Central memory CD8-positive, alpha-beta T cell (primary cell): ENCODE measurements around the gene CDC7.

Experiments
- ATAC-seq: fragments of 150-1000 bp; cut with Tn5 transposase; replicated peaks from 2 replicates; pipeline ENCODE4 v1.10.0; 2022; ENCODE audit warnings: mild to moderate bottlenecking, moderate FRiP score, moderate number of reproducible peaks; ENCODE audit not compliant: poor library complexity, severe bottlenecking; ENCODE audit errors: extremely low read depth
- DNase-seq, 2 donors: peaks; one replicate each; pipeline ENCODE4 v3.0.0; 2021; ENCODE audit warnings: low spot score in 2 of 2
- H3K27ac Mint-ChIP-seq: one replicate; pipeline ENCODE4 v1.8.0; 2022; ENCODE audit warnings: low read depth, mild to moderate bottlenecking, moderate library complexity, mixed read lengths
- H3K27me3 Mint-ChIP-seq: one replicate; pipeline ENCODE4 v1.8.0; 2022; ENCODE audit warnings: mixed read lengths
- H3K36me3 Mint-ChIP-seq: one replicate; pipeline ENCODE4 v1.8.0; 2022; ENCODE audit warnings: mild to moderate bottlenecking, moderate library complexity, mixed read lengths; ENCODE audit not compliant: insufficient read depth
- H3K4me1 Mint-ChIP-seq: one replicate; pipeline ENCODE4 v1.8.0; 2022; ENCODE audit warnings: mixed read lengths
- H3K4me3 Mint-ChIP-seq: one replicate; pipeline ENCODE4 v1.8.0; 2022; ENCODE audit warnings: mild to moderate bottlenecking, moderate library complexity, mixed read lengths
- H3K9me3 Mint-ChIP-seq: one replicate; pipeline ENCODE4 v1.8.0; 2022; ENCODE audit warnings: mixed read lengths

Gene CDC7

DNA sequence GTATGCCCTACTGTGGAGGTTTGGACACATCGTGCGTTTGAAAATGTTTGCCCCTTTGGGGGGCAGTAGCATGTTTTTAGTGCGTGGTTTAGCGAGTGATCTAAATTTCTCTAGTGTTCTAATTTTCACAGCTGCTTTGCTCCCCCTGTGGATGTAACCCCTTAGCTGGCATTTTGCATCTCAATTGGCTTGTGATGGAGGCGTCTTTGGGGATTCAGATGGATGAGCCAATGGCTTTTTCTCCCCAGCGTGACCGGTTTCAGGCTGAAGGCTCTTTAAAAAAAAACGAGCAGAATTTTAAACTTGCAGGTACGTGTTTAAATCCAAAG, 836 bp downstream of the CDC7 start:
- no peaks in the 10 kb centered on the region for H3K9me3 Mint-ChIP-seq
- peaks cover 4% of the 10 kb centered on the region for H3K36me3 Mint-ChIP-seq
- no peak for DNase-seq
- no peaks in the 10 kb centered on the region for H3K27me3 Mint-ChIP-seq
- ATAC-seq: no peak
- H3K27ac Mint-ChIP-seq: no peak overlapping the region
- no peak overlapping the region for H3K4me3 Mint-ChIP-seq
- peaks cover 13% of the 10 kb centered on the region for H3K4me1 Mint-ChIP-seq

DNA sequence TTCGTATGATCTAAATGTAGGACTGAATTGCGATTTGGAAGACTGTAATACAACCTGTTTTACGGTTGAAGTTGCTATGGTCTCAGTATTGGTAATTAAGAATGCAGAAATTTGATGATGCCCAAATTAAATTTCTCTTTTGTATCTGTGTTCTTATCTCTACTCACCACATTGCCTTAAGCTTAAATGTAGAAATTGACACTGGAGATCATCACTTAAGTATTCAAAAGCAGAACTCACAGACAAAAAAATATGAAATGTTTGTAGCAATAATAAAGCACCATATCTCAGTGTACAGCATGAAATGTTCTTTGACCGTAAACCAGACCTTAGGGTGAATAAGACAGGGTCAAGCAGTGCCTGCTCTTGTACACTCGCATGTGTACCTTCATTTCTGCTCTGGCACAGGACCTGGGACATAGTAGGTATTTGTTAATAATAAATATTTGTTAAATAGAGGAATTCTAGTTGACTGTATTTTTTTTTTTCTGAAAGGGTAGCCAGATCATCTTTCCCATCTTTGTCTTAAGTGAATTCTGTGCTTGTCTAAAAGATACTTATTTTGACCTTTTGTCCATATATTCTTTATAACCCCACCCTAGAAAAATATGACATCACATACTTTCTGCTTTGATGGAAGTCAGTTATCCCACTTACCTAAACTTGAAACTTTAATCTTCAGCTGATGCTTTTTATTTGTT, 1.5 kb downstream of the CDC7 start:
- DNase-seq (no peak), ATAC-seq (no peak)
- Mint-ChIP-seq H3K4me1 (peaks cover 13% of the 10 kb centered on the region), H3K36me3 (peaks cover 4% of the 10 kb centered on the region), H3K9me3 (no peaks in the 10 kb centered on the region), H3K27me3 (no peaks in the 10 kb centered on the region), H3K27ac (peak overlapping the region; percentile 1), H3K4me3 (peak overlapping the region; percentile 42)

DNA sequence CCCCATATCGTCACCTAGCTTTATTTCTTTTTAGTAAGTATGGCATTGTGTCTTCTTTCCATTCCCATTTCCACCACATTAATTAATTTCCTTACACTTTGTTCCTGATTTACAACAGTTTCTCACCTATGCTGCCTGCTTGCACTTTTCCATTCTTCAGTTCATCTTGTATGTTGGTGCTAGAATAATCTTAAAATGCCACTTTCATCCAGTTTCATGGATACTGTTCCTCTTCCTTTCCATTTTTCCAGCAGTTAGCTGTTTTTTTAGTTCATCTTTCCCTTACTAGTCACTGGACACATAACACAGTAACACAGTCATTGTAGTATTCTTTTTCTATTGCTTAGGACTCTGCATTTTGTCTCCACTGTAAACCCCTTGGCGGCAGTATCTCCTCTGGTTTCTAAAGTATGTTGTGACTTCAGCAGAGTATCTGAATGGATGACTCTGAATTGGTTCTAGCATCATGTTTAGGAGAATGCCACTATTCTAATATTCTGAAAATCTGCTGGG, 2.1 kb downstream of the CDC7 start:
- peak overlapping the region; percentile 1 for H3K27ac Mint-ChIP-seq
- no peaks in the 10 kb centered on the region for H3K27me3 Mint-ChIP-seq
- no peak for ATAC-seq
- peaks cover 13% of the 10 kb centered on the region for H3K4me1 Mint-ChIP-seq
- no peaks in the 10 kb centered on the region for H3K9me3 Mint-ChIP-seq
- no peak for DNase-seq
- H3K36me3 Mint-ChIP-seq: peaks cover 4% of the 10 kb centered on the region
- peak overlapping the region; percentile 42 for H3K4me3 Mint-ChIP-seq

DNA sequence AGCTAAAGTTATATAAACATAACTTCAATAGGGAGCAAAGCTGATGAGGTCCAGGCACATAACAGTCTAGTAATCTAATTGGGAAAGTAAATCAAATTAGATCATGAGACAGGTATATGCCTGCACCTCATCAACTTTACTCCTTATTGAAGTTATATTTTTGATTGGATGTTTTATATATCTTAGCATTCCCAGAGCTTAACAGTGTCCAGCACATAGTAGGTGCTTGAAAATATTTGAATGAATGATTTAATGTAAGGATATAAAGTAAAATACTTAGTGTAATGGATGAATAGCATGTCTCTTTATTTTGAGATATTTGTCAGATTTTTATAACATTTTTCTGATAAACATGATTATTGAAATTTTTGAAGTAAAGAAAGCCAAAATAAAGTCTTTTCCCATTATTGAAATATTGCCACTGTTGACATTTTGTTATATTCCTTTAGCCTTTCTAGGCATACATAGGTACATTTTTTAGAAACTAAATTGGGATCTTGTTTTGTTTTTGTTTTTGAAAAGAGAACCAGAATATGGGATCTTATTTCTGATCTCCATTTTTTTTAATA, 2.8 kb downstream of the CDC7 start:
- no peaks in the 10 kb centered on the region for H3K9me3 Mint-ChIP-seq
- peaks cover 4% of the 10 kb centered on the region for H3K36me3 Mint-ChIP-seq
- peaks cover 13% of the 10 kb centered on the region for H3K4me1 Mint-ChIP-seq
- ATAC-seq: no peak
- DNase-seq: no peak
- no peak overlapping the region for H3K27ac Mint-ChIP-seq
- H3K4me3 Mint-ChIP-seq: no peak overlapping the region
- no peaks in the 10 kb centered on the region for H3K27me3 Mint-ChIP-seq

DNA sequence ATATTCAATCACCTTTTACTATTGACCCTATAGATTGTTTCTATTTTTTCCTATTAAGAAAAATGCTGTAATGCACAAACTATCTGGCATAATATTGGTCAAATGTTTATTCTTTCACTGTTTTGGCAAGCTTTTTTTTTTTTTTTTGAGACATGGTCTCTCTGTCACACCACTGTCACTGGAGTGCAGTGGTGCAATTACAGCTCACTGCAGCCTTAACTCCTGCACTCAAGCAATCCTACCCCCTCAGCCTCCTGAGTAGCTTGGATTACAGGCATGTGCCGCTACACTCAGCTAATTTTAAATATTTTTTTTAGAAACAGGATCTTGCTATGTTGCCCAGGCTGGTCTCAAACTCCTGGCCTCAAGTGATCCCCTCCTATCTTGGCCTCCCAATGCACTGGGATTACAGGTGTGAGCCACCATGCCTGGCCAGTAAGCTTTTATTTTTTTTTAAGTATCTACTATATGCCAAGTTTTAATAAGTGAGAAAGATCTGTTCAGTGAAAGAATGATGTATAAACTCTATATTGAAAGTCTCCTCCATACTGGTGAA, 3.4 kb downstream of the CDC7 start:
- DNase-seq (no peak), ATAC-seq (no peak)
- Mint-ChIP-seq H3K27me3 (no peaks in the 10 kb centered on the region), H3K27ac (no peak overlapping the region), H3K36me3 (peaks cover 4% of the 10 kb centered on the region), H3K4me3 (no peak overlapping the region), H3K4me1 (peaks cover 13% of the 10 kb centered on the region), H3K9me3 (no peaks in the 10 kb centered on the region)

DNA sequence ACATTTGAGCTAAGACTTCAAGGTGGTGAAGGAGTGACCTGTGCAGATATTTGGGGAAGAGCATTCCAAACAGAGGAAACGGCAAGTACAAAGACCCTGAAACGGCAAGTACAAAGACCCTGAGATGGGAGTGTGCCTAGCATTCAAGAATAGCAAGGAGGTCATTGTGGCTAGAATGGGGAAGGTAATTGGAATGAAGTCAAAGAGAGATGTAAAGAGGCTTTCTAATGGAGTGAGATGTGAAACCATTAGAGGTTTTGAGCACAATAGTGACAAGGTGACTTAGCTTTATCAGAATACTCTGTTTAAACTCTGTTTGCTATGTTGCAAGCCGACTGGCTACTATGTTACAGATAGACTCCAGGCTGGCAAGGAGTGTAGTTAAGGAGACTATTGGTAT, 4.4 kb downstream of the CDC7 start:
- Mint-ChIP-seq H3K4me3 (no peak overlapping the region), H3K4me1 (peaks cover 13% of the 10 kb centered on the region), H3K27me3 (no peaks in the 10 kb centered on the region), H3K27ac (no peak overlapping the region), H3K9me3 (no peaks in the 10 kb centered on the region), H3K36me3 (peaks cover 4% of the 10 kb centered on the region)
- DNase-seq (no peak), ATAC-seq (no peak)

DNA sequence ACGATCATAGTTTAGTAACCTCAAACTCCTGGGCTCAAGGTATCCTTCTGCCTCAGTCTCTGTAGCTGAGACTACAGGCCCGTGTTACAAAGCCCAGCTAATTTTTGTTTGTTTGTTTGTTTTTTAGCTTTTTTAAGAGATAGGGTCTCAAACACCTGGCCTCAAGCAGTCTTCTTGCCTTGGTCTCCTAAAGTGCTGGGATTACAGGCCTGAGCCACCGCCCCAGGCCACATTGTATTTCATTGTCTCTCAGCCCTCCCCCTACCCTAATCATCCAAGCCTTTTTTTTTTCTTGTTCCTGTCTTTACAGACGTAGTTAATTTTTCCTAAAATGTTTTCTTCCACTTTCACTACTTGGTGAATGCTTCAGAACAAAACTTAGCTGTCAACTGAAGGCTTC, 5.4 kb downstream of the CDC7 start:
- DNase-seq (no peak), ATAC-seq (no peak)
- no peak overlapping the region for H3K4me3 Mint-ChIP-seq
- H3K4me1 Mint-ChIP-seq: peaks cover 13% of the 10 kb centered on the region
- H3K27ac Mint-ChIP-seq: no peak overlapping the region
- H3K36me3 Mint-ChIP-seq: peaks cover 9% of the 10 kb centered on the region
- no peaks in the 10 kb centered on the region for H3K27me3 Mint-ChIP-seq
- H3K9me3 Mint-ChIP-seq: no peaks in the 10 kb centered on the region

DNA sequence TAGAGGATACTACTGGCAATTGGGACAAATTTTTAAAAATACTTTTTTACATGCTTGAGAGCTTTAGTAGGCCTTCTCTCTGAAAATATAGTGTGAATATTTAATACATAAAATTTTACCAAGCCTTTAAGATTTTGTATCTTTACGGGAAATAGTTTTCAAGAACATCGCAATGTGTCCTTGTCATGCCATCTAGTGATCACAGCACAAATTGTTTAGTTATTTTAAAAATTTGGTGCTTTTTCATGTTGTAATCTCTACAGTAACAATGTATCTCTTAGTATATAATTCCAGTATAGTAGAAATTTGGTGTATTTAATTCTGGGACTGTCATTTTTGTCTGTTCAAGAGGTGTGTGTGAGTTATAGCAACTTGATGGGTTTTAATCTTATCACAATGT, 6.7 kb downstream of the CDC7 start:
- Mint-ChIP-seq H3K36me3 (peaks cover 6% of the 10 kb centered on the region), H3K4me3 (no peak overlapping the region), H3K9me3 (no peaks in the 10 kb centered on the region), H3K4me1 (peaks cover 13% of the 10 kb centered on the region), H3K27me3 (no peaks in the 10 kb centered on the region), H3K27ac (no peak overlapping the region)
- ATAC-seq (no peak), DNase-seq (no peak)

DNA sequence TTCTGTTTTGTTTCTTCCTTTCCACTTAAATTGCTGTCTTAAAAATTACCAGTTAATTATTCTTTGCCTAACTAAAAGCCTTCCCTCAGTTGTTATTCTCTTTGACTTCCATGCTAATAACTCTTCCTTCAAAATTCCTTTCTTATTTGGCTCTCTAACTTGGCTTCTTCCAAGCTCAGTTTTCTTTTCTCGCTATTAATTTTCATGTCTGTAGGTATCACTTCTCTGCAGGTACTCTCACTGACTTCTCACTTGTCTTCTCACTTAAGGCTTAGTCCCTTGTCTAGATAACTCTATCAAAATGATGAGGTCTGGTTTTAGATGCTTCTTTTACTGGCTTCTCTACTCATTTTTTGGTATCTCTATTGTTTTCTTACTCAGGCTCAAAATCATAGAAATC, 10.1 kb downstream of the CDC7 start:
- Mint-ChIP-seq H3K27ac (no peak overlapping the region), H3K4me1 (peaks cover 9% of the 10 kb centered on the region), H3K4me3 (no peak overlapping the region), H3K36me3 (peaks cover 6% of the 10 kb centered on the region), H3K9me3 (no peaks in the 10 kb centered on the region), H3K27me3 (no peaks in the 10 kb centered on the region)
- DNase-seq: no peak
- ATAC-seq: no peak

DNA sequence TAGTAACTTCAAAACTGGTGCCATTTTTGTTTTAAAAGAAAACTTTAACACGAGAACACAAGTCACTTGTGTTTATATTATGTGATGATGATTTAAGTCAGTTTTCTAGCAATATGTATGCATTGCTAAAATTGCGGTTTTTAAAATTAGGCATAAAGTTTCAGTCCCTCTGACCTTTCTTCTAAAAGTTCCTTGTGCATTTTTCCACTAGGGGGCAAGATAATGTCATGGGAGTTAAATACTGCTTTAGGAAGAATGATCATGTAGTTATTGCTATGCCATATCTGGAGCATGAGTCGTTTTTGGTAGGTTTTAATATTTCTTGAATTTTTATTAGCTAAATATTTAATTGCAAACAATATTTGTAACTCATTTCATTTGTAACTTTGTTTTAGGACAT, 10.7 kb downstream of the CDC7 start:
- Mint-ChIP-seq H3K27me3 (no peaks in the 10 kb centered on the region), H3K4me1 (peaks cover 9% of the 10 kb centered on the region), H3K27ac (no peak overlapping the region), H3K9me3 (no peaks in the 10 kb centered on the region), H3K4me3 (no peak overlapping the region), H3K36me3 (peaks cover 6% of the 10 kb centered on the region)
- DNase-seq (no peak), ATAC-seq (no peak)

DNA sequence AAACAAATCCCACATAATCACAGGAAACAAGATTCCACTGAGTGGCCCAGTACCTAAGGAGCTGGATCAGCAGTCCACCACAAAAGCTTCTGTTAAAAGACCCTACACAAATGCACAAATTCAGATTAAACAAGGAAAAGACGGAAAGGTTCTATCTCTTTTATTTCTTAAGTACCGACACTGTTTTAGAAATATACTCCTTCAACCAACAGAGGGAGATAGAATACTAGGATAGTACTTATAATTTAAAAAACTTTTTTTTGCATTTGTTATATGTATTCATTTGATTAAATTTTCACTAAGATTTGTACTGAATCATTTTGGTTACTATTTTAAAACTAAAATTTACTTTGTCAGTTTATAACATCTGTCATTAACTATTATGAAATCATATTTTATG, 12.5 kb downstream of the CDC7 start:
- ATAC-seq: no peak
- Mint-ChIP-seq H3K27me3 (no peaks in the 10 kb centered on the region), H3K36me3 (peaks cover 6% of the 10 kb centered on the region), H3K27ac (no peak overlapping the region), H3K4me1 (peaks cover 19% of the 10 kb centered on the region), H3K4me3 (no peak overlapping the region), H3K9me3 (no peaks in the 10 kb centered on the region)
- no peak for DNase-seq

DNA sequence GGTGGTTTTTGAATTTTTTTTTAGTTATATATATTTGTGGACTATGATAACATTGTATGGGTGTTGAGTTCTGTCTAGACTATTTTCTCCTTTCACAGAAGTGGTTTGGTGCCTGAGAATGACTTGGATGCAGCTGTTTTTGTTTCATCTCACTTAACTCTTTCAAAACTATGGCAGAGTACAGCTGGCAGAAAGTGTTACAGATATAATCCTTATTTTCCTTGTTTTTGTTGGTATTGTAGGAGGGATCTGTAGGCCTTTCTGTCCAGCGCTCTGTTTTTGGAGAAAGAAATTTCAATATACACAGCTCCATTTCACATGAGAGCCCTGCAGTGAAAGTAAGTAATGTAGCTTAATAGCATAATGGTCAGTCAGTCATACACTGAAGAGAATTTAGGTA, 13.1 kb downstream of the CDC7 start:
- no peaks in the 10 kb centered on the region for H3K9me3 Mint-ChIP-seq
- ATAC-seq (no peak), DNase-seq (no peak)
- peaks cover 6% of the 10 kb centered on the region for H3K36me3 Mint-ChIP-seq
- no peaks in the 10 kb centered on the region for H3K27me3 Mint-ChIP-seq
- H3K27ac Mint-ChIP-seq: no peak overlapping the region
- H3K4me3 Mint-ChIP-seq: no peak overlapping the region
- peaks cover 24% of the 10 kb centered on the region for H3K4me1 Mint-ChIP-seq

DNA sequence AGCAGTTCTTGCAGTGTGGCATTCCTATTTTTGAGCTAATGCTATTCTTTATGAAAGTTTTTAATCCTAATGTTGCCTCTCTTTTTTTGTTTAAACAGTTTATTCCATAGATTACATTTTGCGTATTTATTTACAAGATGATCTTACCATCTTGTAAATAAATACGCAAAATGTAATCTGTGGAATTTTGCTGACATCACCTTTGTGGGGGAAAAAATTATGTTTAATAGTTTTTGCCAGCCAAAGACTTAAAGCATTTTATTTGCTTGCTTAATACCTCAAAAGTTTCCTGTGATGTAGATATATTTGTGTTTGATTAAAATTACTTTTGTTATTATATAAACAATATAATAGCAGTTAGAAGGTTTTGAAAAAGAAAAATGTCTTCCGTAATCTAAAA, 15.3 kb downstream of the CDC7 start:
- no peak for DNase-seq
- Mint-ChIP-seq H3K27ac (no peak overlapping the region), H3K9me3 (no peaks in the 10 kb centered on the region), H3K4me3 (no peak overlapping the region), H3K36me3 (peaks cover under 1% of the 10 kb centered on the region), H3K4me1 (peaks cover 29% of the 10 kb centered on the region), H3K27me3 (no peaks in the 10 kb centered on the region)
- ATAC-seq: no peak
